NCI-H524 treated with DMSO at 0.1 percent for 48 hours (cell line): ENCODE measurements around the gene SIM1.

ENCODE experiments used
- DNase-seq: peaks from one replicate; lab custom pipeline; 2025; lab: John Stamatoyannopoulos, UW

The SIM1 gene, protein sequence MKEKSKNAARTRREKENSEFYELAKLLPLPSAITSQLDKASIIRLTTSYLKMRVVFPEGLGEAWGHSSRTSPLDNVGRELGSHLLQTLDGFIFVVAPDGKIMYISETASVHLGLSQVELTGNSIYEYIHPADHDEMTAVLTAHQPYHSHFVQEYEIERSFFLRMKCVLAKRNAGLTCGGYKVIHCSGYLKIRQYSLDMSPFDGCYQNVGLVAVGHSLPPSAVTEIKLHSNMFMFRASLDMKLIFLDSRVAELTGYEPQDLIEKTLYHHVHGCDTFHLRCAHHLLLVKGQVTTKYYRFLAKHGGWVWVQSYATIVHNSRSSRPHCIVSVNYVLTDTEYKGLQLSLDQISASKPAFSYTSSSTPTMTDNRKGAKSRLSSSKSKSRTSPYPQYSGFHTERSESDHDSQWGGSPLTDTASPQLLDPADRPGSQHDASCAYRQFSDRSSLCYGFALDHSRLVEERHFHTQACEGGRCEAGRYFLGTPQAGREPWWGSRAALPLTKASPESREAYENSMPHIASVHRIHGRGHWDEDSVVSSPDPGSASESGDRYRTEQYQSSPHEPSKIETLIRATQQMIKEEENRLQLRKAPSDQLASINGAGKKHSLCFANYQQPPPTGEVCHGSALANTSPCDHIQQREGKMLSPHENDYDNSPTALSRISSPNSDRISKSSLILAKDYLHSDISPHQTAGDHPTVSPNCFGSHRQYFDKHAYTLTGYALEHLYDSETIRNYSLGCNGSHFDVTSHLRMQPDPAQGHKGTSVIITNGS

DNA sequence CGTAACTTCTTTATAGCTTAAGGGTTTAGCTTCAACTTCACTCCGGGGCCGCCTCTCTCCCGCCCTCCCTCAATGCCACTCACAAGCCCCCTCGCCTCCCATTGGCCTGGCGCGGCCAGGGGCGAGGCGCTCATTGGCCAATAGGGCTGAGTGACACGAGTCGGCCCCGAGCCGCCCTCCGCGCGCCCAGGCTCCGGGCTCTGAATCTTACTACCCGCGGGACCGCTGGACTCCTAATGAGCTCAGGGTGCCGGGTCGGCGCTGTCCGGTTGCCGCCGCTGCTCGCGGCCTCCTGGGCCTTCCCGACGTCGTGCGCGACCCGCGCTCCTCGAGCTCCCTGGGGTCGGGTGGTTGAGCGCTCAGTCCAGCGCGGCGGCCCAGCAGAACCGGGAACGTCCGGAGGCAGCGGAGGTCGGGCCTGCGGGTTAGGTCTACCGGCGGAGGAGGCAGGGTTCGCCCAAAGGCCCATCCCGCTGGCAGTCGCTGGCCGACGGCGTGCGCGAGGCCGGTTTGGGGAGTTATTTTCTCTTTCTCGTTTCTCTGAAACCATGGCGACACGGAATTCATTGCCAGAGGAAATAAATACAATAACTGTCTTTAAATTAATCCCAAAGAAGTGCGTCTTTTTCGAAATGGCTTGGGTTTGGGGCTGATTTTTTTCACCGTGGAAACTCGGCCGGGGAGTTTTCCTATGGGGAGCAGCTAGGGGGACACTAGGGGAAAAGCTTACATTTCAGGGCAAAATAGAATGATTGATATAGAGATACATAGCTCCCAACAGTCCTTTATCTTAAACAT lies at the start of gene SIM1:
Gene SIM1, minus strand, starts transcription at position 19 of the 798 bp plus-strand sequence. CDS start 1,453 bp downstream, outside the sequence.
- peak; percentile 72 for DNase-seq

DNA sequence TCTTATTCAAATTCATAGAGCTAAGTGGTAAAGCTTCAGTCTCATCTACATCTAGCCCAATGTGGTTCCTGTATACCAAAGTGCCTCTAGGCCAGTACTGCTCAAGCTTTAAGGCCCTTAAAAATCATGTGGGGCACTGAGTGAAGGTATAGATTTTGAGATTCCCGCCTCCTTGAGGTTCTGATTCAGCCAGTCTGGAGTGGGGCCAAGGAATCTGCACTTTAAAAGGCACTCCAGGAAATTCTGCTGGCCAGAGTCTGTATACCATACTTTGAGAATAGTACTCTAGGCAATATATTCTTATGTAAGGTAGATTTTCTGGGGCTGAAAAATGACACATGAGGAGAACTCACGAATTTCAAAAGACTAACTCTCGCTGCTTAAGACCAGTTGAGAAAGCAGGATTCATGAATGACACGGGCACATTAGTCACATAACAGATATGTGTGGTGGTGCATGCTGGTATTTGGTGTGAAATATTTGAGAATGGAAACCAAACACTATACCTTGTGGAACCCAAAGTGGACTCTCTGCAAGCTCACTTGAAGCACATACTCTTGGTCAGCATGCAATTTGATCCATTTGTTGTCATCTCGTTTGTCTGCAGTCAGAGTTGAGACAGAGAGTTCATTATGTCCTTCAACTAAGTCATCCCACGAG lies 47.6 kb upstream of the SIM1 start:
- no peak for DNase-seq

DNA sequence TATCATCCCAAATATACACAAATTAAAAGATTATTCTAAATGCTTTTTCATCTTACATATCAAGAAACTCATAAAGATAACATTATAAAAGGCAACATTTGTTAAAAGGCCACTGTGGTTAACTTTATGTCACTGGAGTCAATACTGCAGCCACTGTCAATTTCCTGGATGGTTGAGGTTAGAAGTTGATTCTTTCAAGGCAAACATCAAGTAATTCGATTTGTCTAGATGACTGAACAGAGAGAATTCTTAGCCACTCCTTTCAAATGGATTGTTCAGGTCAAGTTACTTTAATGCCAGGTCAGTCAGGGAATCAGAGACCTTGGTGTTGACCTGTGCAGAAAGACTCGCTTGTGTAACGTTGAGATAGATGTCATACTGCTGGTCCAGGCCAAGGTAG lies 44.4 kb upstream of the SIM1 start:
- DNase-seq = no peak

DNA sequence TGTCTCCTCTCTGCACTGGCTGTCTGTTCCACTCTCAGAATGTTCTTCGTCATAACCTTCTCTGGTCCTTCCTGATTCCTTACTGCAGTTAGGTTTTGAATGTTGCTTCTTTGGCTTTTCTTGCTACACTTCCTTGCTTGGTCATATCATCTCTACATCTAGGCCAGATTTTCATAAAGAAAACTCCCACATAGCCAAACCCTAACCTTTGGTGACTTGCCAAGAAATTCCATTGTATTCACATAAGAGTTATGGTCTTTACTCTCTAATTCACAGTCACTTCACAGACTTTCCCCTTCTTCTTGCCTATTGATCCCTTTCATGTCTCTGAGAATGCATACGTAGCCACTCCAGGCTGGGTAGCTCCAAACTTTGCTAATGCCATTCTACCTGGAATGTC lies 41.9 kb upstream of the SIM1 start:
- no peak for DNase-seq

DNA sequence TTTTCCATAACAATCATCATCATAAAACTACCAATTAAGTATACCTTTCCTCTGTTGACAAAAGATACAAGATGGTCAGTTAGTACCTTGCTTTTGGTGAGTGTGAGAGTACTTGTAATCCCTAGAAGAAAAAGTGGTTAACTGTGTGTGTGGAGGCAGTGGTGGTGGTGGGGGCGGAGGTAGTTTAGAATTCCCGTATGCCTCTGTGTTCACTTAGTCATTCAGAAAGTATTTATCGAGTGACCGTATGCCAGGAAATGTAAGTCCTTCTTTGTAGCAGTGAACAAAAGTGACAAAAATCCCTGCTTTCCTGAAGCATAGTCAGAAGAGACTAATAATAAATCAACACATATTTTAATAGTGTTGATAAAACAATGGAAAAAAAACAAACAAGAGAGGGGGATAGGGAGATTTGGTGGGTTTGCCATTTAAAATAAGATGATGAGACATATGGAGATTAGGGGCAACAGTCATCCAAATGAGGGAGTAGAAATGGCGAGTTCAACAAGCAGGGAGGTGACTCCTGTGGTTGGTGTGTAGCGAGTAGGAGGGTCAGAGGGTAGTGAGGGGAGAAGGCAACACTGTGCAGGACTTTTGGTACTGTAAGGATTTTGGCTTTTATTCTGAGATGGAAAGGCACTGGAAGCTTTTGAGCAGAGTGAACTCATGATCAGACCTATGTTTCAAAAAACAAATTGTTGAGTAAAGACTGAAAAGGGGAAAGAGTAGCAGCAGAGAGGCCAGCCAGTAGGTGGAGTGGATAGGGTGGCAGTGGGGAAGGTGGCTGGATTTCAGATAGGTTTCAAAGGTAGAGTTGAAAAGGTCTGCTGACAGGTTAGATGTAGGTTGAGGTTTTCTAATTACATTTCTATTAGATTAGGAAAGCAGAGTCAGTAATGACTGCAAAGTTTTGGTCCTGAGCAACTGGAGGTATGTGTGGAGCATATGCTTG lies 40.3 kb upstream of the SIM1 start:
- DNase-seq = no peak

DNA sequence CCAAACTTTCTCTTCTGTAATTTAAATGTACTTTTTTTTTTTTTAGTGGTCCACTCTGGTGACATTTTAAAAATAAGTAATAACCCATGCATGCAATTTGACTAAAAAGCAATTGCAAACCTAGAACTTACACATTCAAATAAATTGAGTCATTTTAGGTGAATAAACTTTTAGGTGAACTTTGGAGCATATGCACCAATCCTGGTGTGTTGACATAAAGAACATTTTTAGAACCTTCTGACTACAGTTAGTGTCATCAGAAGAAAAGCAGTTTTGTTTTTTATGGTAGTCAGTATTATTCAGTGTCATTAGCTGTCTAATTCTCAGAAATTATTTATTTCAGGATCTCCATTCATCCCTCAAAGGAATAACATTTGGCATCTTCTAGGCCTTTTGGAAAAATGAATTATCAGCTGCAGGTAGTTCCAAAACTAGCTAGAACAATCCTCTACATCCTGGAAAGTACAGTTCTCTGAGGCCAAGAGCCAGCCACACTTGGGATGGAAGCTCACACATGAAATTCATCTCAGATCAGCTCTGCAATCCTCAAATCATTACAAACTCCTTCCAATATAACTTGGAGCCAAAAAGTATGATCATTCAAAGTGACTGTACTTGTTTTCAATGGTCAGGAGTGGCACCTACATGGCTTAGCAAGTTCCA lies 38.5 kb upstream of the SIM1 start:
- DNase-seq = no peak

DNA sequence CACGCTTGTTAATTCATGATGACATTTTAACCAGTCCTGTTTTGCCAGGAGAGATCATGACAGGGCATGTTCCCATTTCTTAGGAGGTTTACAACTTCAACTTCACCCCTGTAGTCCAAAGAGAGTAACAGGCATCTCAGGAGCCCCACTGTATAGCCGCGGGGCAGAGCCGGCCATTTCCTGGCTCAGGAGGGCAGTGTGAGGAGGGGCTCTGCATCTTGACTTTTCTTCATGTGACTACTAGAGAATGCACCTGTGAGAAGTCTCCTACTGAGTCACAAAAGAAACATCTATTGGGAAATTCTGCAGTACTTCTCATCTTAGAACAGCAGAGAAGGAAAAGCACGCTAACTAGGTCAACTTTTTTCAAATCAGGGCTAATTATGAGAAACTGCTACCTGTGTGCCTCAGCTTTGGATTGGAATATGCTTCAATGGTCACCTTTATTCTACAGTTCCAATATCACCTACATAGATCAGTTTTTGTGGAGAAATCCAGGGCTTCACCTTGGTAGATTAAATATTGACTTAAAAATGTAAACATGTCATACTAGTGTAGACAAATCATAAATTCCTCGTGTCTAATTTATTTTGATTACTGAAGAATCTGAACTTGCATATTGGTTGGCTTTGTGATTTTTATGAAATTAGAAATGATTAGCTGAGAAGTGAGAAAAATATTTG lies 28.6 kb upstream of the SIM1 start:
- no peak for DNase-seq

DNA sequence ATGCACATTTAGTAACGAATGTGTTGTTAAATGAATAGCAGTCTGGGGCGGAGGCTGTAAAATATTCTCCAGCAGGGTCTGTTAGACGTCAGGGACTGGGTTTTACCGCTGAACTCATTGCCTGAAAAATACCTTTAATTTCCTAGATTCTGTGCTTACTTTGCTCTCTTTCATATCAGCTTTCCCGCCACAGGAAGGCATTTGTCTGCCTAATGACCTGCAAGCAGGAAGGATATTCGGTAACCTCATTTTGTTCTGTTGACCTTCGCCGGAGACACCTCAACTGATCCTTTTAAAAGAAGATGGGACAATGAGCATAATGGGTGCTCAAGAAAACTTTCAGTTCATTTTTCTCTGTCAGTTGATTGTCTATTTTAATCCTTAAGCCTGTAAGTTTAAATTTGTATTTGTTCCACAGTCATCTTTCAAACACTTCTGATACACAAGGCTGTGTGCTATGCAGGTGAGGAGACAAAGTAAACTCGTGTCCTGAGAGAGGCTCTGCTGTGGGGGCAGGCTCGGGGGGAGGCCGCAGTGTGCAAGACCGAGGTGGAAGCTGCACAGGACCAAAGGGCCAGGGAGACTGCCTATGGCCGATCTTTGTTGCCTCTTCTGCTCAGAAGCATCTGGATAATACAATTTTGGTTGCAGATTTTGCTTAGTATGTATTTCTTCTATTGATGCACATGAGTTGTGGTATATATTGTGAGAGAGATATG lies 27.4 kb upstream of the SIM1 start:
- DNase-seq = no peak

DNA sequence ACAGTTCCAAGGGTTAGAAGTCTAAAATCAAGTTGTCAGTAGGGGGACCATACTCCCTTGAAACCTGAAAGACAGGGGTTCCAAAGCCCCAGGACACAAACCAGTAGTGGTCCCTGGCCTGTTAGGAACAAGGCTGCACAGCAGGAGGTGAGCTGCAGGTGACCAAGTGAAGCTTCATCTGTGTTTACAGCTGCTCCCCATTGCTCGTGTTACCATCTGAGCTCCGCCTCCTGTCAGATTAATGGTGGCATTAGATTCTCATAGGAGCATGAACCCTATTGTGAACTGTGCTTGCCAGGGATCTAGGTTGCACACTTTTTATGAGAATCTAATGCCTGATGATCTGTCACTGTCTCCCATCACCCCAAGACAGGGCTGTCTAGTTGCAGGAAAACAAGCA lies 25.3 kb upstream of the SIM1 start:
- no peak for DNase-seq

DNA sequence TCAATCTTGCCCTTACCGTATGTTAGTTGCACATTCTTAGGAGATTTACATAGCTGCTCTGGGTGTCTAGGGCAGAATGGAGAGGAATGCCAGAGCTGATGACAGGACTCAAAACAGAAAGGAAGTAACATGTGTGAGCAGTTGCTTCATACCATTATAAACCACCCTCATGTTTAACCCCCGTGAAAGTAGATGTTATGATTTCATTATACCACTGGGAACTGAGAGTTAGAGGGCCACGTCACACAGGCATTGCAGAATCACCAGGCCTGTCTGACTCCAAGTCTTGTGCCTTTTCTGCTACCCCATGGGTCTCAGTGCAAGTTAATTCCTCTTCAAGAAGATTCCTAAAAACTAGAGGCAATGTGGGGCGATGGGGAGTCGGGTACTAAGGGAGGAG lies 23.5 kb upstream of the SIM1 start:
- no peak for DNase-seq

DNA sequence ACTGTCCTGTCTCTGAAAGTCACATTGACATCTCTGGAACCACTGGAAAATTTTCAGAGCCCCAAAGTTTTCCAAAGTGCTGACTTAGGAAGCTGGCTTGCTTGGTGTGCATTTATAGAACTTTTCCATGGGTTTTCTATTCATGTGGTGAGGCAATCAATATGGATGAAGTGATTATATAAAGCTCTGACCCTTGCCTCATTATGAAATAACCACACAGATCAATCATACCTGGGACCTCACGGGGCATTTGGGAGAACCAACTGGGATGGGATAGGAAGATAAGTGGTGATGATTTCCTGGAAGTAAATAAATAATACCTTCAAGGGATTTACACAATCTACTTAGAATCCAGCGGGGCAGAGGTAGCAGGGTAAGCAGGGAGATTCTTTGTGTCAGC lies 22.9 kb upstream of the SIM1 start:
- DNase-seq = no peak

DNA sequence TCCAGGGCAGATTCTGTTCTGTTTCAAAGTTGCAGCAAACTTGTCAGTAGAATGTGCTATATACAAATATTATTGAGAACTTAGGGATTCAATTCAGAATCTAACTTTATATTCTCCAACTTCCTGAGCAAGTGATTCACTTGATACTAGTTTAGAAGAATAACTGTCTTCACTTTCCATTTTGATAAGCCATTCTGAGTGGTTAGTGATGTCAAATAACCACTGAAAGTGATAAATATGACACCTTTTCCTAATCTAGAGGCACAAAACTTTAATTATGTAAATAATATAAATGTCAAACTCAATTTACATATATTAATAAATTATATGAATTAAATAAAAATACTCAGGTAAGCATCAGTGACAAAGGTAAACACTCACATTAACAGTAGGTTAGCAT lies 20.5 kb upstream of the SIM1 start:
- no peak for DNase-seq

DNA sequence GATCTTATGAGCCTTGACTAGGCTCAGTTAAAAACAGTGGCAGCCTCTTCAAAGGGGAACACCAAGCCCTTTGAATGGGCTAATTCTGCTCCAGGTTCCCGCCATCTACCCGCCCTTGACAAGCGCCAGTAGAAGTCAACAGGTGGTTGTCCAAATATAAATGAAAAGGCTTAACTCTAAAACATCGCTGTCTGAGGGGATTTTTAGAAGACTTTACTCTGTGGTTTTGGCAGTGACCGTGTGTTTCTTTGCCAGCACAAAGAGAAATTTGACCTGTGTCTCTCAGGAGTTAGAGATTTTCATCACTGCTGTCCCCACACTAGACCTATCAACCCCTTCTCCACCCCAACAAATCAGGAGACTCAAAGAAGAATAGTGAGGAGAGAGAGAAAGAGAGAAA lies 19.8 kb upstream of the SIM1 start:
- no peak for DNase-seq

DNA sequence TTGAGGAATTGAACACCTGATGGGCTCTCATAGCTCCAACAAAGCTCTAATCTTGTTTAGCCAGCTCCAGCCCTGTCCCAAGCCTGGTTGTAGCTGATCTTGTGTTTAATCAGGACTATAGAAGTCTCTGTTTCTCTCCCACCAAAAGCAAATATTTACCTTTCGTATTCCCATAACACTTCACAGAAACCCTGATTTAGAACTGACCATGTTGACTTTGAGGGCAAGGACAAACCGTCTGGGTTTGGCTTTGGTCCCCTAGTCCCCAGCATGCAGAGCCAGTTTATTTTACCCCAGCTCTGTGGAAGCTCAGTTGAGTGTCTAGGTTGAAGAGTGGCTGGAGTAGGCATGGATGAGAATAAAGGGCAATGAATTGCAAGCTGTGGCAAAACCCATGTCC lies 18.0 kb upstream of the SIM1 start:
- DNase-seq = no peak

DNA sequence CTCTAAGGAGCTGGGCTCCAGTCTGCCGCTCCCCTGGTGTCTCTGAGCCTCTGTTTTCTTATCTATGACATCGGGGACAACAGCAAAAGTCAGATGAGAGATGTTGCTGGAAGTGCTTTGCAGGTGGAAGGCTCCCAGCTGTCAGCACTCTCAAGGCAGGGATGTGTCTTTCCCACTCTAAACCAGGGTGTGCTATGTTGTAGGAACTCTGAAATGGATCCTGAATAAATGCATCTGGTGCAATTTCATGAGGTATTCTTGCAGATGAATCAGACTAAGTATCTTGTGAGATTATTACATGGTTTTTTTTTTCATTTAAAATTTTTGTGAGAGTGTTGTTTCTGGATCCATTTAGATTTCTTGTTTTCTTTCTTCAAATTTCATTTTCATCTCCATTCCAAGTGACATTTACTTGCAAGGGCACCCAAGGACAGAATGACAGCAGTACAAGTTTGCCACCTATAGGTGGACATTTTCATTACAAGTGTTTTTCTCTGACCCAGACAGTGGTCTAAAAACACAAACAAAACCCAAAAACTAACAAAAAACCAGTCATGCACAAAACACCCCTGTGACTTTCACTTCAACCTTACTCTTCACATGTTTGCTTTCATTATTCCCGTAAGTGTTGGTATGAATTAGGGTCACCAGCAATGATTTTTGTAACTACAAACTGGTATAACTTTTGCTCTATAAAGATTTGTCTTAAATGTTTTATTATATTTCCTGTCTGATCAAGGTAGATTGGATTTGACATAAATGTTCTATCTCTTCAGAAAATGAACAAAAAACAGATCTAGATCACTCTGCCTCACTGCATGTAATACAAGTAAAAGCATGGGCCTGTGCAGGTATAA lies 14.7 kb upstream of the SIM1 start:
- no peak for DNase-seq

DNA sequence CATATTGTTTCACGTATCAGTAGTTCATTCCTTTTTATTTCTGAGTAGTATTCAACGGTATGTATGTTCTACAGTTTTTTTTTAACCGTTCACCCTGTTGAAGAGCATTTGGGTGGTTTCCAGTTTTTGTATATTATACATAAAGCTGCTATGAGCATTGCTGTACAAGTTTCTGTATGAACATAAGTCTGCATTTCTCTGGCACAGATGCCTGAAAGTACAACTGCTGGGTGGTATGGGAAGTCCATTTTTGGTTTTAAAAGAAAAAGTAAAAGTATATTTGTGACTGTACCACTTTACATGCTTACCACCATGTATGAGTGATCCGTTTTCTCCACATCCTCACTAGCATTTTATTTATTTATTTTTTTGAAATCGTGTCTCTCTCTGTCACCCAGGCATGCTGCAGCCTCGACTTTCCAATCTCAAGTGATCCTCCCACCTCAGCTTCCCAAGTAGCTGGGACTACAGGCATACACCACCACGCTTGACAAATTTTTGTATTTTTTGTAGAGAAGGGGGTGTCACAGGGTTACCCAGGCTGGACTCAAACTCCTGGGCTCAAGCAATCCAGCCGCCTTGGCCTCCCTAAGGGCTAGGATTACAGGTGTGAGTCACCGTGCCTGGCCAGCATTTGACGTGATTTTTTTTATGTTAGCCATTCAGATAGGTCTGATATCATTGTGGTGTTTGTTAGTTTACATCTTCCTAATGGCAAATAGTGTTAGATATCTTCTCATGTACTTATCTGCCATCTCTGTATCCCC lies 11.0 kb upstream of the SIM1 start:
- DNase-seq = no peak

DNA sequence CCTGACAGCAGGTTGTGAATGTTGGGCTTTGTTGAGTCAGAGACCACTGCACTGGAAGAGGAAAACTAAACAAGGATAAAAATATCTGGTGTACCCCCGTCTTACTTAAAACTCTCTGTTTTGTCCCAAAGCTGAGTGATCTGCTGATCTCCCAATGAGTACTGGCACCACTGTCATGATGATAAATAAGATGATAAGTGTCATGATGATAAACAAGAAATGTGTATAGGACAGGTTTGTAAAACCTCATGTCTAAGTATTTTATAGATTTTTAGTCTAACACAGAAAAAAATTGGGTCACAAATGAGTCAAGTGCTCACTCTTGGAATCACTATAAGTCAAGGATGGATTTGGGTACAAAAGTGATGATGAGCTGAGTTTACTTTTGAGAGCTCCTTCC lies 8.5 kb upstream of the SIM1 start:
- no peak for DNase-seq
